NCI-H774 (cell line): ENCODE results near the gene DAPK2.
"Not testable (repeated sequence)": the region's sequence is repeated elsewhere in the genome, so short reads cannot be mapped to it uniquely, and the experiment has no call there.

Source experiments
- DNase-seq: peaks from one replicate; lab custom pipeline; 2025; lab: John Stamatoyannopoulos, UW

The DAPK2 gene

GRCh38 chr15:64046421-64047153 lies at the start of gene DAPK2:
Gene DAPK2, minus strand, starts transcription at chr15:64046485. Its CDS starts 6,224 bp downstream, at chr15:64040261.
- peak; percentile 49 for DNase-seq

- DNase-seq = no peak
Measured at GRCh38 chr15:64095431-64095794, 49.1 kb upstream of the DAPK2 start.

- peak; percentile 97 for DNase-seq
Measured at GRCh38 chr15:64093627-64094417, 47.5 kb upstream of the DAPK2 start, which contains the start of gene CIAO2A. Gene CIAO2A, minus strand, starts transcription at chr15:64093838. Its CDS starts 70 bp downstream, at chr15:64093768.

- no peak for DNase-seq
Measured at GRCh38 chr15:64092864-64093626, 46.8 kb upstream of the DAPK2 start.

GRCh38 chr15:64092075-64092820 lies 46.0 kb upstream of the DAPK2 start:
- DNase-seq = no peak

- no peak for DNase-seq
Measured at GRCh38 chr15:64090527-64090926, 44.2 kb upstream of the DAPK2 start.

GRCh38 chr15:64089543-64090280 lies 43.4 kb upstream of the DAPK2 start:
- no peak for DNase-seq

- DNase-seq = no peak
Measured at GRCh38 chr15:64082757-64083156, 36.5 kb upstream of the DAPK2 start.

GRCh38 chr15:64073496-64073895 lies 27.2 kb upstream of the DAPK2 start:
- not testable (repeated sequence) for DNase-seq

GRCh38 chr15:64072812-64073211 lies 26.5 kb upstream of the DAPK2 start:
- DNase-seq = peak; percentile 64

- no peak for DNase-seq
Measured at GRCh38 chr15:64071931-64072765, 25.9 kb upstream of the DAPK2 start.

- DNase-seq = no peak
Measured at GRCh38 chr15:64070965-64071851, 24.9 kb upstream of the DAPK2 start.

- no peak for DNase-seq
Measured at GRCh38 chr15:64070106-64070505, 23.8 kb upstream of the DAPK2 start.

- no peak for DNase-seq
Measured at GRCh38 chr15:64068133-64068532, 21.8 kb upstream of the DAPK2 start.

- DNase-seq = peak; percentile 38
Measured at GRCh38 chr15:64067564-64068030, 21.3 kb upstream of the DAPK2 start.

GRCh38 chr15:64066451-64066850 lies 20.2 kb upstream of the DAPK2 start:
- no peak for DNase-seq

GRCh38 chr15:64060716-64061115 lies 14.4 kb upstream of the DAPK2 start:
- no peak for DNase-seq

- DNase-seq = not testable (repeated sequence)
Measured at GRCh38 chr15:64059104-64059503, 12.8 kb upstream of the DAPK2 start.

- no peak for DNase-seq
Measured at GRCh38 chr15:64058279-64058678, 12.0 kb upstream of the DAPK2 start.
